ENCODE results near the gene SEC24D. TPM values are rescaled to one million over a fixed set of nuclear protein-coding genes. Genes with fewer than 3 reads are reported as not detected.
A peak's percentile ranks its signal among the peaks of the same experiment; 100 is the strongest.

The SEC24D gene
- total and polyA plus RNA-seq, 9 of the 15 experiments (the other 6 are each of a cell fraction or from before 2014, with no cell fraction given): 7.1 to 22.5 (median 11.3) TPM

- no peak for TF ChIP-seq E2F5 (CRISPR knock-in tag; IDR thresholded peaks at IDR 0.05)
- no peak for TF ChIP-seq BCOR (IDR thresholded peaks at IDR 0.05)
These were observed 68.8 kb downstream of the SEC24D start (continued) for GRCh38 chr4:118767109-118767508.

- DNase-seq (ENCODE audit: extremely low read depth in 1 of 4, low spot score in 3 of 4) (peak; percentile 57 to 77 (median 63)), ATAC-seq (peak; percentile 80), FAIRE-seq (peak; percentile 74)
- H3K4me3 ChIP-seq: no peak overlapping the region
- H3K79me2 ChIP-seq (ENCODE audit: control insufficient read depth, insufficient read depth, low read length): no peaks in the 10 kb centered on the region
- peak overlapping the region; percentile 15; the same call in 1 of the 3 replicates for H3K27ac ChIP-seq (ENCODE audit: extremely low read depth, low read depth, low read length)
- H3K4me2 ChIP-seq (ENCODE audit: insufficient read depth, low read length): no peak overlapping the region
- H3K9ac ChIP-seq (ENCODE audit: insufficient read depth in 1 of 2, low read depth in 2 of 2, low read length in 2 of 2): no peak overlapping the region
- H3K36me3 ChIP-seq (ENCODE audit: control insufficient read depth, insufficient read depth, low read length): peaks cover 41% of the 10 kb centered on the region
- H3K27me3 ChIP-seq (ENCODE audit: control insufficient read depth in 2 of 2, insufficient read depth in 2 of 2, low read length in 2 of 2): no peaks in the 10 kb centered on the region
- peaks cover 0 to 16% of the 10 kb centered on the region in 2 experiments; a peak in 3 of 5 replicates for H3K4me1 ChIP-seq (replicated peaks in 1 of 2; ENCODE audit: control insufficient read depth in 2 of 2, insufficient read depth in 2 of 2, low read length in 2 of 2)
- H3K9me3 ChIP-seq (replicated peaks; ENCODE audit: control insufficient read depth, insufficient read depth, low read depth, low read length): no peaks in the 10 kb centered on the region
- intact Hi-C loops (cut with micrococcal nuclease): no loop called here
- no peak overlapping the region for H2AFZ ChIP-seq (ENCODE audit: low read depth, low read length)
- 0 out of 2 replicates have a peak, but pooled peaks cover 4% of the 10 kb centered on the region for H4K20me1 ChIP-seq (replicated peaks; ENCODE audit: control insufficient read depth, insufficient read depth, low read length)
- BruUV-seq (replicated peaks): no TSS peak
- in situ Hi-C loops (cut with MboI): no loop called here
- ChIA-PET POLR2A (interaction anchor here (0.6 kb wide), 1 partner anchor 563 kb away, joined by 3 read pairs; no protein-coding TSS in a partner anchor), CTCF (ENCODE audit: low intra/inter-chr PET ratio) (no interaction called here)
- no peaks in the 10 kb centered on the region for H3K9me1 ChIP-seq (ENCODE audit: control insufficient read depth, insufficient read depth, low read length)
- 0% methylated on average over 1 of the region's 1 CpG for WGBS (ENCODE audit: insufficient coverage, low coverage, missing lambda C conversion rate)
- TF ChIP-seq ATF4 (CRISPR knock-in tag; IDR thresholded peaks at IDR 0.05): no peak
- no peak for TF ChIP-seq MCM2 (IDR thresholded peaks at IDR 0.05; ENCODE audit: low read depth)
- TF ChIP-seq CEBPG (CRISPR knock-in tag; IDR thresholded peaks at IDR 0.05): no peak
- no peak for TF ChIP-seq CEBPG (tag; conservative IDR thresholded peaks at IDR 0.05 in 1 of 2, IDR thresholded peaks at IDR 0.05 in 1 of 2)
- TF ChIP-seq DEAF1 (CRISPR knock-in tag; IDR thresholded peaks at IDR 0.05): no peak
- no peak for TF ChIP-seq SAFB (IDR thresholded peaks at IDR 0.05; ENCODE audit: borderline replicate concordance, low read depth, low read length)
- TF ChIP-seq ZNF609 (CRISPR knock-in tag; IDR thresholded peaks at IDR 0.05; ENCODE audit: borderline replicate concordance): no peak
- no peak for TF ChIP-seq HOMEZ (CRISPR knock-in tag; IDR thresholded peaks at IDR 0.05)
- no peak for TF ChIP-seq HEY1 (CRISPR knock-in tag; IDR thresholded peaks at IDR 0.05; ENCODE audit: borderline replicate concordance)
These were observed 70.5 kb downstream of the SEC24D start for GRCh38 chr4:118765399-118765798.
